HG02973 (cell line): ENCODE measurements around the gene BACE1-AS.
"Not testable (repeated sequence)": the region's sequence is repeated elsewhere in the genome, so short reads cannot be mapped to it uniquely, and the experiment has no call there.

Experiments used
- ATAC-seq: cut with Tn5 transposase; IDR thresholded peaks from one replicate; pipeline ENCODE4 v1.9.1; 2021; ENCODE audit warnings: moderate library complexity; ENCODE audit not compliant: unreplicated experiment

The BACE1-AS gene

GRCh38 chr11:117318738-117319137 is 27.6 kb downstream of the BACE1-AS start:
- ATAC-seq: no peak

- no peak for ATAC-seq
These were observed 28.2 kb downstream of the BACE1-AS start for GRCh38 chr11:117319214-117319840.

- not testable (repeated sequence) for ATAC-seq
These were observed 36.1 kb downstream of the BACE1-AS start for GRCh38 chr11:117327255-117327566.

DNA sequence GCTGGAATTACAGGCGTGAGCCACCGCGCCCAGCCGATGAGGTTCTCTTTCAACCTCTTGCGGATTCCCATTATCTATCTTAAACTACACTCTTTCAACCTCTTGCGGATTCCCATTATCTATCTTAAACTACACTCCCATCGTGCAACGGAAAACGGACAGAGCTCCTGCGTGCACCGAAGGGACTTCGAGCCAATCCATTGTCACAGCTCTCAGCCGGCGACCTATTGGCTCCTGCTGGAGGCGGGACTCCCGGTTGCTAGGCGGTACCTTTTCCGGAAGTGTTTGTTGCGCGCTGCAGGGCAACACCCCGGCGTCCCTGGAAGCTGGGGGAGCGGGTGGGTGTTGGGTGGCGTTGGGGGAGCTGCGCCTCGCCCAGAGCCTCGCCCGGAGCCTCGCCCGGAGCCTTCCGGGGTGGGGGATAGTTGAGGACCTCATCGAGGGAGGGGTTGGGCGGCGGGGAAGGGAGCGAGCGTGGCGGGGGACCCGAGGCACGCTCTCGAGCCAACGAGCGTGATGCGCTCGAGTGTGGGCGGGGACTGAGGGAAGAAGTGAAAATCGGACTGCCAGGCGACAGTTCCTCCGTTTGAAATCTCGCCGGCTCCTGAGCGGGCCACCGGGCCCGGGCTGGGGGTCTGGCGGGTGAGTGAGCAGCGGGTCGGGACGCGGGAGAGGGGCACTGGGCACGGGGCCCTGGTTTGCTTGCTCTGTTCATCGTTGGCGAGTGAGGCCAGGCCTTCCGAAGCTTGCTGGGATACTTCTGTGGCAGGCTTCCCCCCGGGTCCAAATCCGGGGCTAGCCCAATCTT is 36.6 kb downstream of the BACE1-AS start, which contains the start of gene CEP164:
Gene CEP164, plus strand, starts transcription at position 288 of the 808 bp plus-strand sequence. CDS start 10,733 bp downstream, outside the sequence.
- ATAC-seq: peak; percentile 95

DNA sequence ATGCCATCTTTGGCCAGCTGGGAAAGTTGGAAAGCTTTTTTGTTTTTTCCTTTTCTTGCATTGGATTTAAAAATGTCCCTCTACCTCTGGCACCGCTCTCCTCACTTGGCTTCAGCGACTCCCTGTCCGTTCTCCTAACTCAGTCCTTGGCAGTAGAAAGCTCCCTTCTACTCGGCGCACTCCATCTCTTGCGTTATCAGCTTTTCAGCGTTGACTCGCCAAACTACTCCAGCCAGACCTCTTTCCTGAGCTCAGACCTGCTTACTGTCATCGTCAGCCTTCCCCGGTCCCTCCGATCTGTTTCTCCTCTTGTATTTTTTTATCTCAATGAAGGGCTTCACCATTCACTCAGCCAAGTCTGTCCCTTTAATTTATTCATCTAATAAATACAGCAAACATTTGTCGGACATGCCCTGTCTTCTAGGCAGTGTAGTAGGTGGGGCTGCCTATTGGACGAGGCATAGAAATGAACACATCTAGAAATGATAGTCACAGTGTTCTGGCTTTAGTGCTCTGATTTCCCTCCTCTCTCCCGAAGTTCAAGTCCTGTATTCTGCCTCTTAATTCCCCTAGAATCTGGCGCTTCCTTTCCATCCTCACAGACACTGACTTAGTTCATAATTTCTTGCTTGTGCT is 37.3 kb downstream of the BACE1-AS start:
- no peak for ATAC-seq

- no peak for ATAC-seq
These were observed 41.7 kb downstream of the BACE1-AS start for GRCh38 chr11:117332843-117333242.

DNA sequence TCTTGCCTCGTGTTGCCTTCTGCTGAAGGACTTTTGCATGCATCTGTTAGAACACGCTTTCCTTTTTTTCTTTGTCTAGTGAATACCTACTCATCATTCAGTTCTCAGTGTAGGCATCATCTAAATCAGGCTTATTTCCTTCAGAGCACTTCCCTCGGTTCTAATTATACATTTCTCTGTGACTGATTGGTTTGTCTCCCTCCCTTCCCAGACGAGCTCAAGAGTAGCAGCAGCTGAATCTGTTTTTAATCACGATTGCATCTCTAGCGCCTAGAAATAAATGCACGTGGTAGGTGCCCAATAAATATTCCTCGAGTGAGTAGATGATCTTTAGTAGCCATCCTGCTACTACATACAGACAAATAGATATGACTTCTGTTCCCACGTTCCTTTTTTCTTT is 42.8 kb downstream of the BACE1-AS start:
- ATAC-seq: no peak

GRCh38 chr11:117334896-117335295 is 43.8 kb downstream of the BACE1-AS start:
- no peak for ATAC-seq

- ATAC-seq: no peak
These were observed 44.3 kb downstream of the BACE1-AS start for GRCh38 chr11:117335399-117335798.

- no peak for ATAC-seq
These were observed 45.9 kb downstream of the BACE1-AS start for GRCh38 chr11:117337076-117337475.
